Breast epithelium (tissue), 4 donors: Measurements from ENCODE around the gene SHB. TPM values are rescaled to one million over a fixed set of nuclear protein-coding genes. Genes with fewer than 3 reads are reported as not detected.
"Not testable (repeated sequence)": the region's sequence is repeated elsewhere in the genome, so short reads cannot be mapped to it uniquely, and the experiment has no call there.

ENCODE experiments used
- DNase-seq, 2 donors: peaks; one replicate each; pipeline ENCODE4 v3.0.0-alpha.2; 2019; ENCODE audit warnings: low spot score in 2 of 2
- H3K27ac ChIP-seq, 2 donors: fragments of 200-600 bp; sonication (generic) in 1 of 2; one replicate each; pipeline ENCODE4 v1.5.1; 2016 to 2019; ENCODE audit warnings: mild to moderate bottlenecking in 1 of 2
- H3K27me3 ChIP-seq, 2 donors: fragments of 200-600 bp; sonication (generic) in 1 of 2; one replicate each; pipeline versions ENCODE4 v1.5.1 to v1.6.0; 2017 to 2019; ENCODE audit warnings: control low read depth in 1 of 2, mild to moderate bottlenecking in 1 of 2
- H3K36me3 ChIP-seq: fragments of 200-600 bp; one replicate; pipeline ENCODE4 v1.5.1; 2019
- H3K4me1 ChIP-seq, 2 donors: fragments of 200-600 bp; sonication (generic); one replicate each; pipeline ENCODE4 v1.5.1; 2016 to 2019; ENCODE audit warnings: control low read depth in 1 of 2
- H3K4me3 ChIP-seq, 3 donors: fragments of 200-600 bp; sonication (generic); 1 replicate in 2 of 3; 2 replicates in 1 of 3; pipeline ENCODE4 v1.5.1; 2016 to 2019; ENCODE audit warnings: mild to moderate bottlenecking in 3 of 3, moderate library complexity in 2 of 3
- H3K9me3 ChIP-seq, 2 donors: fragments of 200-600 bp; sonication (generic) in 1 of 2; one replicate each; pipeline ENCODE4 v1.5.1; 2016 to 2019; ENCODE audit warnings: control low read depth in 1 of 2
- POLR2A ChIP-seq: fragments of 450-650 bp; IDR thresholded peaks from one replicate; pipeline ENCODE4 v1.6.1; 2016; ENCODE audit warnings: antibody characterized with exemption, mild to moderate bottlenecking, moderate library complexity
- POLR2AphosphoS5 ChIP-seq, 3 donors: sonication (generic); formaldehyde crosslinking; IDR thresholded peaks; one replicate each; pipeline ENCODE4 v1.6.1; 2017; ENCODE audit warnings: antibody characterized with exemption in 3 of 3
- intact Hi-C: fragments of 100-400 bp; cut with DNase I; formaldehyde crosslinking; loops from one replicate; pipeline ENCODE4 v1.15.1; 2023; ENCODE audit warnings: low total_unique reads
- total RNA-seq, 3 donors: library from RNA; depleted of rRNA; stranded (reverse); fragments of >200 nt; gene quantifications; one replicate each; pipeline ENCODE4 v1.1.0, GENCODE V29; 2016
- TF ChIP-seq, protein P1 (sequence below), 3 donors: fragments of 450-650 bp; IDR thresholded peaks; one replicate each; pipeline ENCODE4 v1.5.1; 2016 to 2017; ENCODE audit warnings: antibody characterized with exemption in 3 of 3, mild to moderate bottlenecking in 3 of 3, moderate library complexity in 3 of 3

SHB gene
- total RNA-seq, 3 donors from 2014 or later, result 3.8 to 18.7 (median 17.9) TPM

DNA sequence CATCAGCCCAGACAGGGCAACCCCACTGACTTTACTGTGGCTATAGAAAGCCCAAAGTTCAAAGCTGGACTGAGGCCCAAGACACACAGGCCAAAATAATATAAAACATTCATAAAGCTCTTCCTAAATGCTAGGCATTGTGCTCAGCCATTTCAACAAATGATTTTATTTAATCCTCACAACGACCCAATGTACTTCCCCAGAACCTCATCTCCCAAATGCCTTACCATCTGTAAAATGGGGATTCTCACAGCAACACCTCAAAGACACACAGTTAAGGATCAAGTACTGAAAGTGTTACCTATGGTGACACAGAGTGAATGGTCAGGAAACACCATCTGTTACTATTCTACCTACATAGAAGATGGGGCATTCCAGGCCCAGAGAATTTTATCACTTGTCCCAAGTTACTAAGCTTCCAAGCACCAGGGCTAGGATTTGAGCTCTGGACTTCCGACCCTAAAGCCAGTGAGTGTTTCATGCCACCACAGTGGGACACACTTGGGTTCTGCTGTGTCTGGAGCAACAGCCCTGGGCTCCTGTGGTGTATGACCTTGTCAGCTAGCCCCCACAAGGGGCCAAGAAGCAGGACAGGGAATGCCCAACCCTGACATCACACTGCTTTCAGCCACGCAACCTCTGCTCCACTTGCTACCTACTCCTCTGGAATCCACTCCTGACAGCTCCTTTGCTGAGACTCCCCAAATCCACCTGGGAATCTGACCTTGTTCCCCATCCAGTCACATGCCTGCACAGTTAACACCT lies 15.1 kb downstream of the SHB start:
- TF ChIP-seq POLR2AphosphoS5 (IDR thresholded peaks at IDR 0.05) (no peak), POLR2A (no peak)
- TF ChIP-seq, protein P1, sequence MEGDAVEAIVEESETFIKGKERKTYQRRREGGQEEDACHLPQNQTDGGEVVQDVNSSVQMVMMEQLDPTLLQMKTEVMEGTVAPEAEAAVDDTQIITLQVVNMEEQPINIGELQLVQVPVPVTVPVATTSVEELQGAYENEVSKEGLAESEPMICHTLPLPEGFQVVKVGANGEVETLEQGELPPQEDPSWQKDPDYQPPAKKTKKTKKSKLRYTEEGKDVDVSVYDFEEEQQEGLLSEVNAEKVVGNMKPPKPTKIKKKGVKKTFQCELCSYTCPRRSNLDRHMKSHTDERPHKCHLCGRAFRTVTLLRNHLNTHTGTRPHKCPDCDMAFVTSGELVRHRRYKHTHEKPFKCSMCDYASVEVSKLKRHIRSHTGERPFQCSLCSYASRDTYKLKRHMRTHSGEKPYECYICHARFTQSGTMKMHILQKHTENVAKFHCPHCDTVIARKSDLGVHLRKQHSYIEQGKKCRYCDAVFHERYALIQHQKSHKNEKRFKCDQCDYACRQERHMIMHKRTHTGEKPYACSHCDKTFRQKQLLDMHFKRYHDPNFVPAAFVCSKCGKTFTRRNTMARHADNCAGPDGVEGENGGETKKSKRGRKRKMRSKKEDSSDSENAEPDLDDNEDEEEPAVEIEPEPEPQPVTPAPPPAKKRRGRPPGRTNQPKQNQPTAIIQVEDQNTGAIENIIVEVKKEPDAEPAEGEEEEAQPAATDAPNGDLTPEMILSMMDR (IDR thresholded peaks at IDR 0.05), result no peak
- no peaks in the 10 kb centered on the region for H3K27me3 ChIP-seq
- peaks cover 0 to 6% of the 10 kb centered on the region in 2 donors for H3K4me1 ChIP-seq
- H3K27ac ChIP-seq, result no peak overlapping the region
- intact Hi-C loops, result no loop called here
- no peak for DNase-seq
- H3K9me3 ChIP-seq, result no peaks in the 10 kb centered on the region
- H3K36me3 ChIP-seq, result no peaks in the 10 kb centered on the region
- no peak overlapping the region for H3K4me3 ChIP-seq

DNA sequence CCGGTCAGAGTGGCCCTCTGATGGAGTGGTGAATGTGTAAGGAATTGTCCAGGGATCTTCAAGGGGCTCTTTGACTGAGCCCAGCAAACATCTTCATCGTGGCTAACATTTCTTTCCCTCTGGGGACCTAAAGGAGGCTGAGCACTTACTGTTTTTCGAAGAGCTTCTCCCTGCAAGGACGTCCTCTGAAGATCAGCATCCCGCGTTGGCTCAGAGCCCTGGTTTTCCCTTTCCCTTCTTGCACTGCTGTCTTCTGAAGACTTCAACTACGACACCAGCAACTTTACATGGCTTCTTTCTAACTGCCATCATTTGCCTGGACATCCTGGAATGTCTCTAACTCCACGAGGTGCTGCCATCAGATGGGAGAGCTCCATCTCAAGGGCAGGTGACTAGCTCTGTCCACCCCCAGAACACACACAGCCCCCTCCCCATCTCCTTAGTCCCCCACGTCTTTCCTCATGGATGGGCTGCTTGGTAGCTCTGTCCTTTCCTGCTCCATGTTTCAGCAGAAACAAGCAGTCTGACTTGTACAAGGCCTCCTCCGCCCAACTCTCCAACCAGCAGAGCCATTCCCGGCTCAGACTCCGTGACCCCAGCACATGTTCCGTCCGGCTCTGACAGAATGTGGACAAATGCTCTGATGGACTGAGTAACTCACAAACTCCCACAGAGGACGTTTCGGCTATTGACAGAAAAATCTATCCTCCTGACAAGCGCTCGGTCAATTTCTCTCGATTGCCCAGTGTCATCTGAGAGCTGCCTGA lies 17.1 kb downstream of the SHB start:
- DNase-seq, result no peak
- no peaks in the 10 kb centered on the region for H3K36me3 ChIP-seq
- intact Hi-C loops, result no loop called here
- H3K27ac ChIP-seq, result no peak overlapping the region
- no peaks in the 10 kb centered on the region for H3K9me3 ChIP-seq
- TF ChIP-seq, protein P1 (IDR thresholded peaks at IDR 0.05), result no peak
- no peak for TF ChIP-seq POLR2AphosphoS5 (IDR thresholded peaks at IDR 0.05)
- TF ChIP-seq POLR2A, result no peak
- H3K4me1 ChIP-seq, result peaks cover 0 to 14% of the 10 kb centered on the region in 2 donors
- no peaks in the 10 kb centered on the region for H3K27me3 ChIP-seq
- H3K4me3 ChIP-seq, result no peak overlapping the region

DNA sequence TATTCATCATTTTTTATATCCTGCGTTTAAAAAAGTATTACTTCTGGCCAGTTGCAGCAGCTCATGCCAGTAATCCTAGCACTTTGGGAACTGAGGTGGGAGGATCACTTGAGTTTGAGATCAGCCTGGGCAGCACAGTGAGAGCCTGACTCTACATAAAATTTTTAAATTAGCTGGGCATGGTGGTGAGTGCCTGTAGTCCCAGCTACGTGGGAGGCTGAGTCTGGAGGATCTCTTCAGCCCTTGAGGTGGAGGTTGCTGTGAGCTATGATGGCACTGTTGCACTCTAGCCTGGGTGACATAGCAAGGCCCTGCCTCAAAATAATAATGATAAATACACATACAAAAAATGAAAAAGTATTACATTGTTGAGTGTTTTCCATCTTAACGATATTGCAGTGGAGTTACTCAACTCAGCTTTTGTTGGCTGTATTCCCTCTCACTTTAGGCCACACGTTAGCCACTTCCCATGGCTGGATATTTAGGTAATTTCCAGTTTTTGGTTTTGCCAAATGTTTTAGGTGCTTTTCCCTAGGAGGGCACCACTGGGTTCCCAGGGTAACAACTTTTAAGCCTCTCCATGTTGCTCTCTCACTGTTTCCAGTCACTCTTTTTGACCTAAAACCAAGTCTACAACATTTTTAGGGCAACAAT lies 20.6 kb downstream of the SHB start:
- TF ChIP-seq POLR2A, result no peak
- intact Hi-C loops, result no loop called here
- H3K27me3 ChIP-seq, result no peaks in the 10 kb centered on the region
- peak overlapping the region; percentile 89 to 93 for H3K27ac ChIP-seq
- peak overlapping the region in 1 of 3 donors; percentile 48 for H3K4me3 ChIP-seq
- no peak for DNase-seq
- H3K4me1 ChIP-seq, result peaks cover 0 to 36% of the 10 kb centered on the region in 2 donors
- H3K36me3 ChIP-seq, result no peaks in the 10 kb centered on the region
- no peaks in the 10 kb centered on the region for H3K9me3 ChIP-seq

DNA sequence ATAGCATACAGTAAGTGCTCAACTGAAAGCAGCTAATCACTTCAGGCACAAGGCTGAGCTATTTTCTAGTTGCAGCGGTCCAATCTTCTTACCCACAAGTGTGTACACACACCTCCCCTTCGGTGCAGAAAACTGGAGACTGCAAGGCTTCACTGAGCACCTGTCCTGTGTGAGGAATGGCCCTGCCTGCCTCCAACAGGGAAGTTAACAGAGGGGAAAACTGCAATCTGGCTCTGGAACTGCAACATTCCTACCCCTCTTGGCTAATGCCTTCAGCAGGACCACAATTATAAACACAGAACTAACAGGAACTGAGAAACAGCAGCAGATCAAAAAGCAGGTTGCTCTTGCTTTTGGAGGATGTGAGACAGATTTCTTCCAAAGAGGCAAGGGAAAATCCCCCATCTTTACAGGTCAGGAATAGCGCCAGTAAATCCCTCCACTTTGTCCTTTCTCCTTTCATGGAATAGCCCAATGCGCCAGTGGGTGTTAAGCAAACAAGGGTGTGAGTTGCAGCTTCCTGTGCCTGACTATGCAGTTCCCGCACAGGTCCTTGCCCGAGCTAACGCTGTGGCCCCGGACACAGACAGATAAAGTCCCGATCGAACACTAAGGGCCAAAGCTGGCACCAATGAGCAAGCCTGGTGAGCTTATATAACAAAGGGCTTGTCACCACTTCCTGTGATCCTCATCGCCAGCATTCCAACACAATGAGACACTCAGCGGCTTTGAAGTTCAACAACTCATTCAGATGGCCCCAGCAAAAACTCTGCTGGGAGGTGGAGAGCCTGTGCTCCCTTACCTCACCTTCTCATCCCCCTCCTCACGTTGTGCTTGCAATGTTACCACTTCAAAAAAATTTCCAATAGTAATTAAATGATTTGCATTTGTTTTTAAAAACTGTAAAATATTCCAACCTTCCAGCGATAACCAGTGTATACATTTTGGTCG lies 21.5 kb downstream of the SHB start:
- TF ChIP-seq POLR2AphosphoS5 (IDR thresholded peaks at IDR 0.05) (peak; percentile 44 to 50 (median 49)), POLR2A (no peak)
- intact Hi-C loops, result no loop called here
- H3K36me3 ChIP-seq, result no peaks in the 10 kb centered on the region
- peak overlapping the region in 2 of 3 donors; percentile 24 to 48 for H3K4me3 ChIP-seq
- DNase-seq, result peak; percentile 71 to 88
- peak overlapping the region; percentile 89 to 93 for H3K27ac ChIP-seq
- peaks cover 0 to 36% of the 10 kb centered on the region in 2 donors for H3K4me1 ChIP-seq
- no peaks in the 10 kb centered on the region for H3K27me3 ChIP-seq
- no peaks in the 10 kb centered on the region for H3K9me3 ChIP-seq

DNA sequence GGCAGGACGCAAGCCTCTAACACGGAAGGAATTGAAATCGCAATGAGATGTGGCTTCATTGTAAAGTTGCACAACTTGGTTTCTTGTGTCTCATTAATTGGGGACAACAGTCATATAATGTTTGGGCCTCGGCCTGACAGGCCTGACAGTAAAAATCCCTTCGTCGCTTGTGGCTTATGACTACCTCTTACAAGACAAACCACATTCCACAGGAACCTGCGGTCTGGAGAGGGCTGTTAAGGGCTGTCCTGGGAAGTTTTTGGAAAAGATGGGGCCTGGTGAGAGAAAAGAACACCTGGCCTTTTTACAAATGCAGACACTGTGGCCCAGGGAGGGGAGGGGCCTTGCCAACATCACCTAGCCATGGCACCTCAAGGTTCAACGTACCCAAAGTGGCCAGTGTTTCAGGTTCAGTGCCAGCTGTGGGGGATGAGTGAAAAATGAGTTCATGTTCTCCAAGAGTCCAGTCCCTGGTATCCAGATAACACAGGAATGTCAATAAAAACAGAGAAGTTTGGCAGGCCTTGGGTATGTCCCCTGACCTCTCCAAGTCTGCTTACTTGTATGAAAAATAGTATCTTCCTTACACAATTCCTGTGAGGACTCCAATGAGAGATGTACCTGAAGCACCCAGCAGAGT lies 22.2 kb downstream of the SHB start:
- no peak overlapping the region for H3K4me3 ChIP-seq
- H3K27me3 ChIP-seq, result no peaks in the 10 kb centered on the region
- DNase-seq, result peak; percentile 72 to 94
- intact Hi-C loops, result no loop called here
- peak overlapping the region; percentile 89 to 93 for H3K27ac ChIP-seq
- no peaks in the 10 kb centered on the region for H3K36me3 ChIP-seq
- H3K4me1 ChIP-seq, result peaks cover 0 to 36% of the 10 kb centered on the region in 2 donors
- TF ChIP-seq, protein P1 (IDR thresholded peaks at IDR 0.05), result no peak
- TF ChIP-seq POLR2AphosphoS5 (IDR thresholded peaks at IDR 0.05), result peak; percentile 18 to 76 (median 28)
- H3K9me3 ChIP-seq, result no peaks in the 10 kb centered on the region

DNA sequence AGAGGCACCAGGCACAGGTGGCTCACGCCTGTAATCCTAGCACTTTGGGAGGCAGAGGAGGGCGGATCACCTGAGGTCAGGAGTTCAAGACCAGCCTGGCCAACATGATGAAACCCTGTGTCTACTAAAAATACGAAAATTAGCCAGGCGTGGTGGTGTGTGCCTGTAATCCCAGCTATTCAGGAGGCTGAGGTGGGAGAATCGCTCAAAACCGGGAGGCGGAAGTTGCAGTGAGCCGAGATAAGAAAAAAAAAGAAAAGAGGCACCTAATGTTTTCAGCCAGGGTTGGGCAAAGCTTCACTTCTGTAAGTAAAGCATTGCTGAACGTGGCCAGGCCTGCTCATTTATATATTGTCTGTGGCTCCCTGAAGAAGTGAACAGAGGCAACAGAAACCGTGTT lies 23.1 kb downstream of the SHB start:
- DNase-seq, H3K27me3 ChIP-seq, H3K4me3 ChIP-seq, intact Hi-C loops, H3K9me3 ChIP-seq, H3K36me3 ChIP-seq: not testable (repeated sequence)
- Histone ChIP-seq H3K27ac (peak overlapping the region; percentile 89 to 93), H3K4me1 (peaks cover 0 to 36% of the 10 kb centered on the region in 2 donors)
